Heart left ventricle (tissue), 16 donors: Measurements from ENCODE around the gene CRADD. TPM values are rescaled to one million over a fixed set of nuclear protein-coding genes. Genes with fewer than 3 reads are reported as not detected.

Experiments
- ATAC-seq, 4 donors: fragments of 200-7000 bp; cut with Tn5 transposase; one replicate each; pipeline ENCODE4 v1.9.1; 2020 to 2022; ENCODE audit warnings: moderate library complexity in 4 of 4, mild to moderate bottlenecking in 3 of 4, moderate number of reproducible peaks in 1 of 4
- DNase-seq, 5 donors: peaks; one replicate each; pipeline ENCODE4 v3.0.0-alpha.2; 2020
- H3K27ac ChIP-seq, 12 donors: fragments of 200-600 bp; sonication (generic) in 4 of 12; one replicate each; pipeline versions ENCODE4 v1.5.0 to v1.8.0; 2016 to 2022; ENCODE audit warnings: mild to moderate bottlenecking in 2 of 12
- H3K27me3 ChIP-seq, 9 donors: fragments of 200-600 bp; sonication (generic) in 2 of 9; one replicate each; pipeline versions ENCODE4 v1.5.1 to v1.8.0; 2016 to 2022; ENCODE audit warnings: mild to moderate bottlenecking in 3 of 9
- H3K36me3 ChIP-seq, 9 donors: fragments of 200-600 bp; sonication (generic) in 2 of 9; one replicate each; pipeline versions ENCODE4 v1.5.0 to v1.8.0; 2018 to 2022; ENCODE audit warnings: mild to moderate bottlenecking in 2 of 9
- H3K4me1 ChIP-seq, 12 donors: fragments of 200-600 bp; sonication (generic) in 4 of 12; one replicate each; pipeline versions ENCODE4 v1.5.0 to v1.8.0; 2016 to 2022; ENCODE audit warnings: mild to moderate bottlenecking in 3 of 12
- H3K4me3 ChIP-seq, 12 donors: fragments of 200-600 bp; sonication (generic) in 4 of 12; one replicate each; pipeline versions ENCODE4 v1.5.0 to v1.8.0; 2017 to 2022; ENCODE audit warnings: mild to moderate bottlenecking in 9 of 12, moderate library complexity in 4 of 12
- H3K9me3 ChIP-seq, 12 donors: fragments of 200-600 bp; sonication (generic) in 4 of 12; one replicate each; pipeline versions ENCODE4 v1.5.0 to v1.8.0; 2016 to 2022; ENCODE audit warnings: mild to moderate bottlenecking in 1 of 12
- POLR2A ChIP-seq, 2 donors: fragments of 450-650 bp; IDR thresholded peaks; one replicate each; pipeline ENCODE4 v1.6.1; 2017; ENCODE audit warnings: antibody characterized with exemption in 2 of 2, mild to moderate bottlenecking in 2 of 2, moderate library complexity in 2 of 2
- WGBS, 4 donors: extraction: QIAGEN DNeasy Blood & Tissue Kit in 2 of 4; methylation state at CpG; one replicate each; pipeline versions ENCODE4 v1.1.5 to v1.1.7; 2013 to 2018; 5-methylcytosine and 5-hydroxymethylcytosine counted together
- intact Hi-C, 10 donors: fragments of 100-400 bp; cut with DNase I; formaldehyde crosslinking; loops; one replicate each; pipeline versions ENCODE4 v1.11.1 to v1.14.2; 2022
- polyA plus RNA-seq, 2 donors: library from polyadenylated mRNA; stranded (reverse); fragments of 200-250 nt; gene quantifications; one replicate each; pipeline ENCODE4 v1.2.3, GENCODE V29; 2013
- total RNA-seq, 9 donors: library from RNA; depleted of rRNA in 2 of 9; stranded (reverse); fragments of >200 nt in 2 of 9; fragmentation: NEBNext Ultra II Directional in 3 of 9; extraction: Animal tissue kit (Norgen Biotek cat#: 25700) in 3 of 9; gene quantifications; one replicate each; pipeline versions ENCODE4 v1.1.0 to v1.2.4, GENCODE V29; 2016 to 2023
- TF ChIP-seq, protein P1 (sequence below), 12 donors: fragments of 200-600 bp; sonication (generic) in 4 of 12; IDR thresholded peaks; one replicate each; pipeline versions ENCODE4 v1.5.0 to v1.8.0; 2018 to 2022; ENCODE audit warnings: antibody characterized with exemption in 12 of 12, mild to moderate bottlenecking in 5 of 12
- donor health status: ischemic (EF 13 %, LVEDD 7.1; RV severe dilation, severe dysfunction).
- donor health status: healthy with polysubstance abuse.
- donor health status: DM: no; HTN: yes; CAD: no.
- donor health status: DM: no; HTN: no; CAD: no.
- donor health status: ischemic (EF 25% LVEDD 6.9; RV normal size, moderate dysfunction).
- donor health status: ischemic (EF 25% LVEDD 5.7; RV mildly dilated, moderate dysfunction).
- donor health status: healthy.
- donor health status: DM: yes; HTN: yes; CAD: no.
- donor health status: ischemic (EF 35%, LVEDD 5.7; RV mildly dilated, moderate dysfunction).
- donor health status: nonischemic (EF 11% LVEDD 7.7; RV severe dilation, severe dysfunction).
- donor health status: DM: yes; HTN: yes; CAD: no.
- donor health status: PGD.
- donor health status: ischemic (EF 29% LVEDD 5.4; RV normal size, mild dysfunction).
- donor health status: nonischemic (EF 23%, LVEDD 6.1; RV moderate dilation, normal function).

Gene CRADD
- total and polyA plus RNA-seq, 11 donors, result 11.0 to 100 (median 44.5) TPM

DNA sequence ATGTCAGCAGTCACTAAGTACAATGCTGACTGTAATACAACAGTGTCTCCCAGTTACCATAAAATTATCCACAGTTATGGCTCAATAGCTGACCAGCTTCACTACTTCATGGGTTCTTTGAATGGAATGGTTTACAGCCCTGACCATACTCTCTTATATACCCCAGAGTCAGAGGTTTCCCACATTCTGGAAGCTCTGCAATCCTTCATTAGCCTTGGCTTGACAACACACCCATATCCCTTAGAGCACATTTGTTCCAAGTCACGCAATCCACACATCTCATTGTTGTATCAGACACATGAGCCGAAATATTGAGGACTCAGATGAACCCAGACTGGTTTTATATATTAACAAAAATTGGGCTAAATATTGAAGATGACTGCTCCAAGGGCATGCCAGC is 261.8 kb downstream of the CRADD start:
- 95 to 98% (median 96%) methylated on average over 2 of the region's 2 CpGs for WGBS, 4 donors
- ATAC-seq (no peak), DNase-seq (no peak)
- H3K4me3 ChIP-seq, result no peak overlapping the region
- H3K4me1 ChIP-seq, result no peaks in the 10 kb centered on the region
- no peaks in the 10 kb centered on the region for H3K27me3 ChIP-seq
- TF ChIP-seq, protein P1, sequence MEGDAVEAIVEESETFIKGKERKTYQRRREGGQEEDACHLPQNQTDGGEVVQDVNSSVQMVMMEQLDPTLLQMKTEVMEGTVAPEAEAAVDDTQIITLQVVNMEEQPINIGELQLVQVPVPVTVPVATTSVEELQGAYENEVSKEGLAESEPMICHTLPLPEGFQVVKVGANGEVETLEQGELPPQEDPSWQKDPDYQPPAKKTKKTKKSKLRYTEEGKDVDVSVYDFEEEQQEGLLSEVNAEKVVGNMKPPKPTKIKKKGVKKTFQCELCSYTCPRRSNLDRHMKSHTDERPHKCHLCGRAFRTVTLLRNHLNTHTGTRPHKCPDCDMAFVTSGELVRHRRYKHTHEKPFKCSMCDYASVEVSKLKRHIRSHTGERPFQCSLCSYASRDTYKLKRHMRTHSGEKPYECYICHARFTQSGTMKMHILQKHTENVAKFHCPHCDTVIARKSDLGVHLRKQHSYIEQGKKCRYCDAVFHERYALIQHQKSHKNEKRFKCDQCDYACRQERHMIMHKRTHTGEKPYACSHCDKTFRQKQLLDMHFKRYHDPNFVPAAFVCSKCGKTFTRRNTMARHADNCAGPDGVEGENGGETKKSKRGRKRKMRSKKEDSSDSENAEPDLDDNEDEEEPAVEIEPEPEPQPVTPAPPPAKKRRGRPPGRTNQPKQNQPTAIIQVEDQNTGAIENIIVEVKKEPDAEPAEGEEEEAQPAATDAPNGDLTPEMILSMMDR (IDR thresholded peaks at IDR 0.05), result no peak
- no peaks in the 10 kb centered on the region for H3K36me3 ChIP-seq
- no peak overlapping the region for H3K27ac ChIP-seq
- intact Hi-C loops, result no loop called here
- H3K9me3 ChIP-seq, result peaks cover 0 to 18% (median 11%) of the 10 kb centered on the region in 12 donors

DNA sequence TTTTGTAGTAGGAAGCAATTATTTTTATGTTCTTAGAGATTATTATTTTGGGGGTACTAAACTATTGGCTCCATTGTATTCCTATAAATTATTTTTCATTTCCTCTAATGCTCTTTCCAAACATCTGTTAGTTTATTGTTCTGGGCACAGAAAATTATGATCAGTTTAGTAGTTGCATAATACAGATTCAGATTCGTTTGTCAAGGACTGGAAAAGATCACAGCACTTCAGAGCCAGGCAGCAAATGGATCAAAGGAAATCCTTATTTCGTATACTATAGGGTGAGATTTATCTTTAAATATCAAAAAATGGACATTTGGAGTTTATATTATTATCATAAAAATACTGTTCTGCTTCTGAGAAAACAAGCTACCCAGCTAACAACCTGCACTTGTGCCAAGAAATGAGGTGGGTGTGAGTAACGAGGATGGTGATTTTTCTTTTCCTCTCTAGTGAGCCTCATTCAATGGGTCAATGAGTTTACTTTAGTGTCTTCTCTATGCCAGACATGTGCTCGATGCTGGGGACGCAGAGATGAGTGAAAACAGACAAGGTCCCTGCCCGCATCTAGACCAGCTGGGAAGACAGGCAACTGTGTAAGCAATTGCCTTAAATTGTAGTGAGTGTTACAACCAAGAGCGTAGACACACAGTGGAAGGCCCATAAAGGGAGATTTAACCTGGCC is 262.6 kb downstream of the CRADD start:
- Histone ChIP-seq H3K27me3 (no peaks in the 10 kb centered on the region), H3K36me3 (no peaks in the 10 kb centered on the region), H3K27ac (no peak overlapping the region), H3K4me1 (no peaks in the 10 kb centered on the region), H3K4me3 (no peak overlapping the region), H3K9me3 (peaks cover 0 to 16% (median 11%) of the 10 kb centered on the region in 12 donors)
- TF ChIP-seq, protein P1 (IDR thresholded peaks at IDR 0.05), result no peak
- no peak for TF ChIP-seq POLR2A (IDR thresholded peaks at IDR 0.05)
- 86 to 90% (median 87%) methylated on average over 7 of the region's 7 CpGs for WGBS, 4 donors
- intact Hi-C loops, result no loop called here
- no peak for DNase-seq
- no peak for ATAC-seq

DNA sequence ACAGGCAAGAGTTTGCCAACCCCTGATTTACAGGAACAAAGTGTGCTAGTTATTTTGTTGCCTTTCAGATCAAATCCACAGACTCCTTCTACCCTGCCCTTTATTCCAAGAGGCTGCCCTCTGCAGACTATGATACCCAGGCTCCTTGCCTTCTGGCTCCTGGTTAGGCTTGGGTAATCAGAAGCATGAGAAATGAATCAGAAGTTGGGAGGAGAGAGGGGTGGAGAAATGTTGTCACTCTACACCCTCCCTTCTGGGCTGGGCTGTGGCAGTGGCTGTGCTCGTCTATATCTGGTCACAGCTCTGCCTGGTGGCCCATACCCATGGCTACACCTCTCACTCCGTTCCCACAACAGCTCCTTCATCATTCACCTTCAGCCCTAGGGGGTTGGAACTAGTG is 266.6 kb downstream of the CRADD start:
- Histone ChIP-seq H3K27me3 (no peaks in the 10 kb centered on the region), H3K27ac (no peak overlapping the region), H3K9me3 (no peaks in the 10 kb centered on the region), H3K36me3 (no peaks in the 10 kb centered on the region), H3K4me3 (no peak overlapping the region), H3K4me1 (no peaks in the 10 kb centered on the region)
- TF ChIP-seq POLR2A (IDR thresholded peaks at IDR 0.05), result no peak
- TF ChIP-seq, protein P1 (IDR thresholded peaks at IDR 0.05), result no peak
- ATAC-seq (peak; percentile 51 to 96 (median 75)), DNase-seq (peak in 1 of 5 donors; percentile 43)
- intact Hi-C loops, result no loop called here
- 57 to 64% (median 60%) methylated on average over 2 of the region's 2 CpGs for WGBS, 4 donors

DNA sequence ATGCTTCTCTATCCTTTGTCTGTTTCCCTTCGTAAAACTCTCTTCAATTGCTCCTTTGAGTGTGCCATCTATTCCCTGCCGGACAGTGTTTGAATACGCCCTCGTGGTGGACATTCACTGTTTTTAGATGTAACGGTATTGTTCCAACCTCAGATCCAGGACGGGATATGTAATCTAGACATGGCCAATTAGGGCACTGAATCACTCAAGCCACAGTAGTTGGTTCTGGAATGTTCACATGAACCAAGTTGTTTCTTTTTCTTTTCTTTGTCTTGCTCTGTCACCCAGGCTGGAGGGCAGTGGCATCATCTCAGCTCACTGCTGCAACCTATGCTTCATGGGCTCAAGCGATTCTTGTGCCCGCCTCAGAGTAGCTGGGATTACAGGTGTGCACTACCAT is 267.0 kb downstream of the CRADD start:
- no peaks in the 10 kb centered on the region for H3K27me3 ChIP-seq
- H3K4me3 ChIP-seq, result no peak overlapping the region
- intact Hi-C loops, result no loop called here
- no peaks in the 10 kb centered on the region for H3K4me1 ChIP-seq
- no peak for DNase-seq
- ATAC-seq, result no peak
- peaks cover 0 to 4% (median 0%) of the 10 kb centered on the region in 12 donors for H3K9me3 ChIP-seq
- no peaks in the 10 kb centered on the region for H3K36me3 ChIP-seq
- no peak for TF ChIP-seq POLR2A (IDR thresholded peaks at IDR 0.05)
- TF ChIP-seq, protein P1 (IDR thresholded peaks at IDR 0.05), result no peak
- H3K27ac ChIP-seq, result no peak overlapping the region
- 74 to 97% (median 80%) methylated on average over 8 of the region's 8 CpGs for WGBS, 4 donors

Other genes with a start within 250 kb of the CRADD start
- 100 to 1,000 TPM in 2 of 9 donors, 10 to 100 TPM in 7; 53.6 to 107 (median 88.1) TPM for gene UBE2N, start 235.4 kb upstream of the CRADD start, total RNA-seq
- gene UBE2N, start 235.4 kb upstream of the CRADD start, polyA plus RNA-seq, result 10 to 100 TPM; 55.8 to 91.1 TPM
- 10 to 100 TPM; 31.2 to 53.0 (median 46.7) TPM for gene MRPL42, start 209.9 kb upstream of the CRADD start, total RNA-seq
- 10 to 100 TPM; 23.0 to 43.2 TPM for gene MRPL42, start 209.9 kb upstream of the CRADD start, polyA plus RNA-seq
- 10 to 100 TPM in 8 of 9 donors, 1 to 10 TPM in 1; 9.2 to 46.5 (median 19.2) TPM for gene SOCS2, start 104.7 kb upstream of the CRADD start, total RNA-seq
- 10 to 100 TPM; 11.2 to 14.0 TPM for gene SOCS2, start 104.7 kb upstream of the CRADD start, polyA plus RNA-seq